HG02588 (cell line): ENCODE measurements around the gene VWF.
"Not testable (repeated sequence)": the region's sequence is repeated elsewhere in the genome, so short reads cannot be mapped to it uniquely, and the experiment has no call there.

Experiments used
- ATAC-seq: cut with Tn5 transposase; IDR thresholded peaks from one replicate; pipeline ENCODE4 v1.9.1; 2021; ENCODE audit warnings: mild to moderate bottlenecking, moderate library complexity; ENCODE audit not compliant: unreplicated experiment

The VWF gene

DNA sequence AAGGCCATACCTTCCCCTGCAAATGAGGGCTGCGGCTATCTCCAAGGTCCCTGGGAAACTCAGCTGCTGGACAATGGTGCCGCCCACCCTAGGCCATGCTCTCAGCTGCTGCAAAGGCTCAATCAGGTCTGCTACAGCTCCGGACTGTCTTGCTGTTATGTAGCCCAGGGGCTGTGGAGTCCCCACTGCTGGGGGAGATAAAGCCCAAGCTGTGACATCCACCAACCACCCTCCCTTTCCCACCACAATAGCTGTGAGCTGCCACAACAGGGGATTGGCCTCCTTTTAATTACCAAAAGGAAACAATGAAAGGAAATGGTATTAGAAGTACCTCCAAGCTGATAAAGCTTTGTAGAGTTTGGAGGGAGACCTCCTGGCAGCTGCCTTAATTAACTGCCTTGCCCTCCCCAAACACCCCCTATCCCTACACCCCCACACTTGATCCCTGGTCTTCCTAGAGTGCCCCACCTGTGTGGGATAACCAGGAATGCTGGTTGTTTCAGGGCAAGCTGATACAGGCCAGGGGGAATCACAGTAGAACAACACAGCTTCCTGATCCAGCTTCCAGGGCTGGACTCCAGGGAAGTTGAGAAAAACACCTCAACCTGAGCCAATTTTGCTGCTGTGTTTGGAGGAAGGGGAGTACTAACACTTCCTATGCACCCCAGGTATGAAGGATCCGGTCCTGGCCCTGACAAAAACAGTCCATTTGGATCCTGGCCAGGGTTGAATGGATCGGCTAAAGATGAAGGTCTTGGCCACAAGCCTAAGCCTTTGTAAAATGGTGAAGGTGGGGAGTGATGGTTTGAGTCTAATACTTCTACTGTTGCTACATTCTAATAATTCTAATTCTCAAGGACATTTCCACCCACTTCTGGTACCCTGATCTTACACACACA is at the start of gene VWF:
Gene VWF (minus strand): TSS at position 260 of the 899 bp plus-strand sequence. CDS start 1,474 bp downstream, outside the sequence.
- no peak for ATAC-seq

DNA sequence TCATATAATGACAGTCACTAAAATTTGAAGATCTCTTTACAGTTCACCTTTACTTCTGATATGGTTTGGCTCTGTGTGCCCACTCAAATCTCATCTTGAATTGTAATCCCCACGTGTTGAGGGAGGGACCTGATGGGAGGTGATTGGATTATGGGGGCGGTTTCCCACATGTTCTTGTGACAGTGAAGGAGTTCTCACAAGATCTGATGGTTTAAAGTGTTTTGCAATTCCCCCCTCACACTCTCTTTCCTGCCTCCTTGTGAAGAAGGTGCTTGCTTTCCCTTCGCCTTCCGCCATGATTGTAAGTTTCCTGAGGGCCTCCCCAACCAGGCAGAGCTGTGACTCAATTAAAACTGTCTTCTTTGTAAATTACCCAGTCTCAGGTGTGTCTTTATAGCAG is 48.4 kb upstream of the VWF start:
- no peak for ATAC-seq

DNA sequence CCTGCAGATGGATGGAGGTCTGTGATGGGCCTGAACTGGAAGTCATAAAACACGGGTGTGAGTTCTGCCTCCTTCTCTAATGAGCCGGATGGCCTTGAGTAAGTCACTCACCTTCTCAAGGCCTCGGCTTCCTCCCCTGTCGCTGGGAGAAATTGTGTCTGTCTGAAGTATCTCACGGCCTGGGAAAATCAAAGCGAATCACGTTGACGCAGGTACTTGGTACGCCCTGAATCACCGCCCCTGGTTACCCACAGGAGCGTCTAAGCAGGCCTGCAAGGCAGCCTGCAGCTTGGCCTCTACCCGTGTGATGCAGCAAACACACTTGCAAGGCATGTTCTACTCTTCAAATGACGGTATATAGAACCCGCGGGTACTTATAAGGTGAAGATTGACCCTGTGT is 47.6 kb upstream of the VWF start:
- ATAC-seq = no peak

DNA sequence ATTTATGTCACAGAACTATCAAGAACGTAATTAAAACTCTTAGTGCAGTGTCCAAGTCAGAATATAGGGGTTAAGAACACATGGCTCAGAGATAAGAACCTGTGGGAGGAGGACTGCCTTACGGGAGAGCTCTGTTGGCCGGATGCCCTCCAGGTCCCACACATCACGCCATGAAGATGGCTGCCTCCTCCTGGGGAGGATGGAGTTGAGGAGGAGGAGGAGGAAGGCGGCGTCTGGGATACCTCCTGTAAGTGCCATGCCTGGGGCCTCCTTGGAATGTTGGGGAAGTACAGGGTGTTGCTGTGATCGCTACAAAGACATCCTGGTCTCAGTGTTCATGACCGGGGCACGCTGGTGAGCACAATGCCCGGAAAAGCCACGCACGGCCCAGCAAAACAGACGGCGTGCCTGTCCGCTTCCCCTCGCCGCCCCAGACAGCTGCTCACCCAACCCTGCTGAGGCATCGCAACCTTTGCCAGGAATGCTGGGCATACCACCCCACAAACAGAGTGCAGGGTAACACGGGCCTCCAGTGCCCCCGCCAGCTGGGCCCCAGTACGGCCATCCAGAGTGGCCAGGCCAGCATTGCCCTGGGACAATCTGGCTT is 47.0 kb upstream of the VWF start:
- ATAC-seq = no peak

DNA sequence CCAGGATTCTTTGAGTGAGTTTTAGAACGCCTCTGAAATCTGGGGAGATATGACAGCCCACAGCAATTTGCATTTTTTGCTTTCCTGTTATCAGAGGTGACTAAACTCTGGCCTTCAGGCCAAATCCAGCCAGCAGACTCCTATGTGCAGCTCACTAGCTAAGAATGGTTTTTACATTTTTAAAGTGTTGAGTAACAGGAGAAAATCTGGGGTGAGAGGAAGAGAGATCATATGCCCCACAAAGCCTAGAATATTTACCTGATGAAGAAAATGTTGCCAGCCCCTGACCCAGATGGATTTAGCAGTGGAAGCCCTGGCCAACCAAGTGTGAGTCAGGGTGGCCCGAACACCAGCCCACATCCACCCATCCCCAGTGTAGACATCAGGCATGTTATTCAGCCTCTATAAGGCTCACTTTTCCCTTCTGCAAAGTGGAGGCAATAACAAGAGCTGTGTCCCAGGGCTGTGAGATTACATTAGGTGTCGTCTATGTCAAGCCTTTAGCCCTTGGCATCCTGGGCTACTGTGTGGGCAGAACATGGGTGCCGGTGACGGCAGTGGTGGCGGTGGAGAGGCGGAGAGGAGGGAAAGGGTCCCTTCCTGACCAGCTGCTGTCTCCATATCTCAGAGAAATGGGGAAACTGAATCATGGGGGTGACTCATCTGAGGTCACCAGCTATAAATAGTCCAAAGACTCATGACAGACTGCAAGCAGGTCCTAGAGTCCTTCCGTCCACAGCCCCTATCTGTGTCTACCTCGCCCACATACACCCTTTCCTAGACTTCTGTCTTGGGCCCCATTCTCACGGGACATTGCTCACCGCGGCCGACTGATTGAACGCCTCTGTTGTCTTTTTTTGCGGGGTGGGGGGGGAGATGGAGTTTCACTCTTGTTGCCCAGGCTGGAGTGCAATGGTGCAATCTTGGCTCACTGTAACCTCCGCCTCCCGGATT is 43.1 kb upstream of the VWF start:
- ATAC-seq = peak; percentile 70

DNA sequence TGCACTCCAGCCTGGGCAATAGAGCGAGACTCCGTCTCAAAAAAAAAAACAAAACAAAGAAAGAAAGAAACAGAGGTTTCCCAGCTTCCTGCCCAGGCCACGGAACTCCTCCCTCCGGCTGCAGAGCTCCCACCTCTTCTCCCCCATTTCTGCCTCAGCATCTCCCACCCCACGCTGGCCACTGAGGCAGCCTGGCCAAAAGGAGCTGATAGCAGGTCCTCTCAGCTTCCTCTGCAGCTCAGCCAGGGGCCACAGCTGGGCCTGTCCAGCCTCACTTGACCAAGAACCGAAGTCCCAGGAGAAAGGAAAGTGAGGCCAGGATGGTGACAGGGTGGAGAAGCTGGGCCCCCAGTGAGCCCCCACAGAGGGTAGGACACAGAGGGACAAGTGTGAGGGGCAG is 42.3 kb upstream of the VWF start:
- ATAC-seq = no peak

DNA sequence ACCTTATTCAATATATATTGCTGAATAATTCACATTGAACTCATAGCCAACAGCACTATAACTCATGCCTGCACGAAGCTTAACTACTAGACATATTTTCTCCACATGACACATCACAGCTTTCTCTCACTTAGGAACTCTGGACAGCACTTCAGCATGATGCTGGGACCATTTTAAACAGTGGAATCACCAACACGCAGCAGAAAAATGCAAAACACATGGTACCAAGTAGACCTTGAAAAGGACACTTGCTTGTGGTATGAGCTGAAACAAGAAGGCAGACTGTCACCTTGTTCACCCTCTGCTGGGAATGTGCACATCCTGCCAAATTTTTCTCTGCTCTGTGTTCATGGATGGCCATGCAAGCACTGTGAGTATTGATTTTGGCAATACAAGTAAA is 40.9 kb upstream of the VWF start:
- ATAC-seq = no peak

DNA sequence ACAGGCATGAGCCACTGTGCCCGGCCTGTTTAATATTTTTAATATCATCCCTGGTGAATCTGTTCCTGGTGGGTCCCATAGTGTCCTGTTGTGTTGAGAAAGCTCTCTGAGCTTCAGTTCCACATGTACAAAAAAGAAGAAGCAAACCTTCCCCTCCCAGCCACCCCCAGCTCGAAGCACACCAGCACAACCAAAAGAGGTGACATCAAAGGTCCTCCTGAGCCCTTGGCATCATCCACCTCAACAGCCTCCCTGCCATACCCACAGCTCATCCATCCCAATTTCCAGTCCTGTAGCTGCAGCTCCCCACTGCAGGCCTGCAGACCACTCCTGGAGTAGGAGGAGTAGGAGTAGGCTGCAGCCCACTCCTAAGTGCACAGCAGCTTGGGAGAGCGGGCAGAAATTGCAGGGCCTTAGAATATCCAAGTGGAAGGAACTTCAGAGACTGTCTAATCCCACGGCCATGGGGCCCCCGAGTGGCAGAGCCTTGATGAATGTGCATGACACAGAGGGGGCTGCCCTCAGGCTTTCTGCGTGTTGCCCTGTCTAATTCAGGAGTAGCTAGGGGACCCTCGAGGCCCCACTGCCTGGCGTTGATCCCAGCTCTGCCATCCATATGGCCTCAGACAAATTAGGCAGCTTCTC is 39.1 kb upstream of the VWF start:
- no peak for ATAC-seq

DNA sequence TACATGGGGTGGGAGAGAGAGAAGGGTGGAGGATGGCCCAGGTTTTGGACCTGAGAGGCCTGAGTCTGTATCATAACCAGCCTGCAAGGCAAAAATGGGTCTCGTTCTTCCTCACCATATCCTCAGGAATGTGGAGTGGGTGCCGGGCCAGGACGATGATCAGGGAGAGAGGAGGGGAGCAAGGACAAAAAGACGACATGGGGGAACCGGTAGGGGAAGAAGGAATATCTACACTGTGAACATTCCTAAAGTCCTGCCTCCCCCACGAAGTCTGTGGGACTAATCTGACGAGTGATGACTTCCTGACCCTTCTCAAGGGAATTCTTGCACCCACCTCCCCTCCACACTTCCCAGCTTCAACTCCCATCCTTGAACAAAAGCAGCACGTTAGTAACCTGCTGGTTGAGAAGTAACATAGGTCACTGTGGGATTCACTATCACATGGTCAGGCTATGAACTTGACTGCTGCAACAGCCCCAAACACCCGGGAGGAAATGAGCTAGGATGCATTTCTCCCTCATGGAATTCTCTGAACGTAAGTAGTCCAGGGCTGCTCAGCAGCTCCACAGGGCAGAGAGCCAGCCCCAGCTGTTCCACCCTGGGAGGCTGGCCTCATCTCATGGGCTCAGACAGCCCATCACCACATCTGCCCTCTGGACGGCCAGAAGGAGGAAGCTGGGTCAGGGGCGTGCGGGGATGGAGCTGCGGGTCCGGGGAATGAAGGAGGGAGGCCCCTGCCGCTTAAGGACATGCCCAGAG is 36.8 kb upstream of the VWF start:
- no peak for ATAC-seq

DNA sequence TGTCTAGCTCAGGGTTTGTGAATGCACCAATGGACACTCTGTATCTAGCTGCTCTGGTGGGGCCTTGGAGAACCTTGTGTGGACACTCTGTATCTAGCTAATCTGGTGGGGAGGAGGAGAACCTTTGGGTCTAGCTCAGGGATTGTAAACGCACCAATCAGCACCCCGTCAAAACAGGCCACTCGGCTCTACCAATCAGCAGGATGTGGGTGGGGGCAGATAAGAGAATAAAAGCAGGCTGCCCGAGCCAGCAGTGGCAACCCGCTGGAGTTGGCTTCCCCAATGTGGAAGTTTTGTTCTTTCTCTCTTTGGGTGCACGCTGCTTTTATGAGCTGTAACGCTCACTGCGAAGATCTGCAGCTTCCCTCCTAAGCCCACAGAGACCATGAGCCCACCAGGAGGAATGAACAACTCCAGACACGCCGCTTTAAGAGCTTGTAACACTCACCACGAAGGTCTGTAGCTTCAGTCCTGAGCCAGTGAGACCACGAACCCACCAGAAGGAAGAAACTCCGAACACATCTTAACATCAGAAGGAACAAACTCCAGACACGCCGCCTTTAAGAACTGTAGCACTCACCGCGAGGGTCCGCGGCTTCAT is 35.7 kb upstream of the VWF start:
- not testable (repeated sequence) for ATAC-seq

DNA sequence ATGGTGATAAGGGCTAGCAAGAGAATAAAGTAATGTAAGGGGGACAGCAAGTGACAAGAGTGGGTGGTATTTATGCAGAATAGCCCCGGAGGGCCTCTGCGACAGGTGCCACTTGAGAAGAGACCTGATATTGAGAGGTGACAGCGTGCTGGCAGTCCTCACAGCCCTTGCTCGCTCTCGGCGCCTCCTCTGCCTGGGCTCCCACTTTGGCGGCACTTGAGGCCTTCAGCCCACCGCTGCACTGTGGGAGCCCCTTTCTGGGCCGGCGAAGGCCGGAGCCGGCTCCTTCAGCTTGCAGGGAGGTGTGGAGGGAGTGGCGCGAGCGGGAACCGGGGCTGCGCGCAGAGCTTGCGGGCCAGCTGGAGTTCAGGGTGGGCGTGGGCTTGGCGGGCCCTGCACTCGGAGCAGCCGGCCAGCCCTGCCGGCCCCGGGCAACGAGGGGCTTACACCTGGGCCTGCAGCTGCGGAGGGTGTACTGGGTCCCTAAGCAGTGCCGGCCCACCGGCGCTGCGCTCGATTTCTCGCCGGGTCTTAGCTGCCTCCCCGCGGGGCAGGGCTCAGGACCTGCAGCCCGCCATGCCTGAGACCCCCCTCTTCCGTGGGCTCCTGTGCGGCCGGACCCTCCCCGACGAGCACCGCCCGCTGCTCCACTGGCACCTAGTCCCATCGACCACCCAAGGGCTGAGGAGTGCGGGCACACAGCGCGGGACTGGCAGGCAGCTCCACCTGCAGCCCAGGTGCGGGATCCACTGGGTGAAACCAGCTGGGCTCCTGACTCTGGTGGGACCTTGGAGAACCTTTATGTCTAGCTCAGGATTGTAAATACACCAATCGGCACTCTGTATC is 34.9 kb upstream of the VWF start:
- ATAC-seq = not testable (repeated sequence)

DNA sequence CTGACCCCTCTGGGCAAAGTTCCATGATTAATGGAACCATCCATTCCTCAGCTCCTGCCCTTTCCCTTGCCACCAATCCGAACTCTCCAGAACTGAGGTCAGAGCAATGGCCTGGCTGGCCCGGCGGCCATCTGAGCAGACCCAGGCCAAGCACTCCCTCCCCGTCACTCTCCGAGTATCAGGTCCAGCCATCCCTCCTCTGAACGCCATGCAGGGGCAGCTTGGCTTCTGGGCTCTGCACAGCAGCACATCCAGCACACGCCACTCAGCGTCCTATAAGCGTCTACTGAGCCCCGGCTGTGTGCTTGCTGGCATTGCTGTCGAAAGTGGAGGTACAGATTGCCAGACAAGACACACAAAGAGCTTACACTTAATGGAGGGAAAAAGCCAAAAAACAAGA is 34.3 kb upstream of the VWF start:
- ATAC-seq = no peak

DNA sequence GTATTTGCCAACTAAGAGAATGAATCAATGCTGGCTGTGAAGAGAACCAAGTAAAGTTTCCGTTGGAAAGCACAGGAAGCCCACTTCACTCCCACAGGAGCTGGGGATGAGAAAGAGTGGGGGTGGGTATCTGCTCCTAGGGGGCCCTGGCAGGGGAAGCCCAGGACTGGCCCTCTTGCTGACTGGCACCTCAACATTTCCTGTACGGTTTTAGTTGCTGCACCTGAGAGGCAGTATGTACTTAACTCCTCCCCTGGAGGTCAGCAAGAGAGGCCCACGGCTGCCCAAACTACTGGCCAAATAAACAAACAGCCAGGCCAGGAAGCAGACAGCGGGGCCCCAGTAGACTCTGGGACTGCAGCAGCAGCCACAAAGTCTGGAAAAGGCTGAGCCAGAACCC is 33.8 kb upstream of the VWF start:
- no peak for ATAC-seq

DNA sequence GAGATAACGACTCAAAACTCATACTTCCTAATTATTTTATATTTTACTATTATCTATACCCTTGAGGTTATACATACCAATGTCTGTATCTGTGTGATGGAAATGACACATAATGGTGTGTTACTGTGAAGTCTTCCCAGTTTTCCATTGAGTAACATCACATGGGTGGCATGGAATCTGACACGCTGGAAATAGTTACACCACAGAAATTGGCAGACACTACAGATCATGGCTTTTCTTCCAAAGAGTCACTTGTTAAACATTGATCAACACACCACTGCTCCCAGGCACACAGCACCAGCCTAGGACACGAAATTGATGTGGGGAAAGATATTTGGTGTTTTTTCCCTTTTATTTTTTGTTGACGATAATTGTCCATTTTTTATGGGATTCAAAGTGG is 33.0 kb upstream of the VWF start:
- ATAC-seq = no peak

DNA sequence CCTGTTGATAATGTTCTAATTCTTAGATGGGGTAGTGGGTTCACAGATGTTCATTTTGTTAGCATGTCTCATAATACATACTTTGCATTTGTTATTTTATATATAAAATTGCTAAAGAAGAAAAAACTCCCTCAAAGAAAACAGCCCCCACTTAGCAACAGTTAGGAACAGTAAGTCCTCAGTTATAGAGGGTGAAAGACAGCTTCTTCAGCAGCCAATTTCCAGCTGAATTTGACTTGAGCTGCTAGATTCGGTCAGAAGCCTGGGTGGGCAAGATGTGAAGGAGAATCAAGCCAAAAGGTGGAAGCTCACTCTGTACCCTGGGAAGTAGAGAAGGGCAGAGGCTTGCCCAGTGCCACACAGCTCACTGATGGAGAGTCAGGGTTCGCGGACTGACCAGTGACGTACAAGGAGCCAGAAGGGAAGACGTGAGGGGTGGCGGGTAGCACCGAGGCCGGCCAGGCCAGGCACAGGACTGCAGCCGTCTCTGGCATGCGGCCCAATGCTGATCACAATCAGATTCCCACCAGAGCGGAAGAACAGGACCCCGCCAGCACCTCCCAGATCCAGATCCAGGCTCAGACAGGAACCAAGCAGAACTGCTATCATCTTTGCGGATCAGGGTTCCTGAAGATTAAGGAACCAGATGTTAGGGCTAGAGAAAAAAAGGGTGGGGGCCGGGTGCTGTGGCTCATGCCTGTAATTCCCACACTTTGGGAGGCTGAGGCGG is 30.4 kb upstream of the VWF start:
- no peak for ATAC-seq

DNA sequence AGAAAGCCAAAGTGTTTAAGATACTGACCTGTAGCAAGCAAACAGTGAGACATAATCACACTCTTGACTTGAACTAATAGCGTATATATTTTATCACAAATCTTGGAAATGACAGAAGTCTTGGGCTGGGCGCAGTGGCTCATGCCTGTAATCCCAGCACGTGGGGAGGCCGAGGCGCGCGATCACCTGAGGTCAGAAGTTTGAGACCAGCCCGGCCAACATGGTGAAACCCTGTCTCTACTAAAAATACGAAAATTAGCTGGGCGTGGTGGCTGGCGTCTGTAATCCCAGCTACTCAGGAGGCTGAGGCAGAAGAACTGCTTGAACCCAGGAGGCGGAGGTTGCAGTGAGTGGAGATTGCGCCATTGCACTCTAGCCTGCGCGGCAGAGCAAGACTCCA is 24.3 kb upstream of the VWF start:
- ATAC-seq = not testable (repeated sequence)

DNA sequence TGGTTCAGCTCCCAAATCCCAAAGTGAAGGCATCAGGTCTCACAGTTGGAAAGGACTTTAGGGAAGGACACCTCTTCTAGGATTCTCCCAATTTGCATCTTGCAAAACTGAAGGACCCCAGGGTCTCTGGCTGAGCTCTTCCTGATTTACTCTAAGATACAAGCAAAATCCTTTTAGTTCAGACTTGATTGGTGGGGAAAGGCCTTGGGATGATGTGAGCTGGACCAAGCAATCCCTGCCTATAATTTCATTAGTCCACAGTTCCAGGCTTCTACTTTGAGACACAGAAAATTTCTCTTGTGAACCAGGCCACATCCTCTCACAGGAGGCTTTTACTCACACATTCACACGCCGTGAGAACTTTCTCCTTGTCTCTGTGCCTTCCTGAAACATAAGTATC is 23.6 kb upstream of the VWF start:
- no peak for ATAC-seq

DNA sequence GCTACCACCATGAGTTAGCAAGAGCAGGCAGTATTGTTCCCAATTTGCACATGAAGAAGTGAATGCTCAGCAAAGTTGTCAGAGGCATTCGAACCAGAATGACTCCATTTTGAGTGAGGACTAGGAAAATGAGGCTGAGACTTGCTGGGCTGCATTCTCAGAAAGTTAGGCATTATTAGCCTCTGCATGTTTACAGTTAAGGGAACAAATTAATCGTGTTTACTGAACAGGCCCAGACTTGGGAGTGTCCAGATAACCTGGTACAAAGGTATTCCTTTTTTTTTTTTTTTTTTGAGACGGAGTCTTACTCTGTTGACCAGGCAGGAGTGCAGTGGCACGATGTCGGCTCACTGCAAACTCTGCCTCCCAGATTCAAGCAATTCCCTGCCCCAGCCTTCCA is 22.5 kb upstream of the VWF start:
- ATAC-seq = no peak
